Raji (cell line): Measurements from ENCODE around the gene ABHD2.

Source experiments
- POLR2A ChIP-seq: IDR thresholded peaks from 2 replicates; pipeline ENCODE4 v1.6.1; 2011; ENCODE audit warnings: low read depth, low read length, control low read depth; ENCODE audit not compliant: insufficient read depth

ABHD2 gene

GRCh38 chr15:89070197-89071124 lies 17.8 kb upstream of the ABHD2 start:
- TF ChIP-seq POLR2A: no peak

- no peak for TF ChIP-seq POLR2A
Measured at GRCh38 chr15:89071471-89071870, 16.8 kb upstream of the ABHD2 start.

- TF ChIP-seq POLR2A: no peak
Measured at GRCh38 chr15:89072277-89072869, 15.9 kb upstream of the ABHD2 start.

GRCh38 chr15:89074402-89075012 lies 13.7 kb upstream of the ABHD2 start:
- no peak for TF ChIP-seq POLR2A

- TF ChIP-seq POLR2A: no peak
Measured at GRCh38 chr15:89075101-89075640, 13.1 kb upstream of the ABHD2 start.

- TF ChIP-seq POLR2A: no peak
Measured at GRCh38 chr15:89075846-89076245, 12.4 kb upstream of the ABHD2 start.

- no peak for TF ChIP-seq POLR2A
Measured at GRCh38 chr15:89077750-89078149, 10.5 kb upstream of the ABHD2 start.

- TF ChIP-seq POLR2A: no peak
Measured at GRCh38 chr15:89078851-89079810, 9.1 kb upstream of the ABHD2 start.

GRCh38 chr15:89081878-89082277 lies 6.4 kb upstream of the ABHD2 start:
- no peak for TF ChIP-seq POLR2A

- no peak for TF ChIP-seq POLR2A
Measured at GRCh38 chr15:89083246-89083645, 5.0 kb upstream of the ABHD2 start.

GRCh38 chr15:89085289-89085926 lies 2.8 kb upstream of the ABHD2 start:
- TF ChIP-seq POLR2A: no peak

- no peak for TF ChIP-seq POLR2A
Measured at GRCh38 chr15:89087161-89087829, 961 bp upstream of the ABHD2 start.

GRCh38 chr15:89088605-89089315 lies 504 bp downstream of the ABHD2 start:
- TF ChIP-seq POLR2A: no peak
